SK-N-SH (cell line): ENCODE results near the gene TNIP2. TPM values are rescaled to one million over a fixed set of nuclear protein-coding genes. Genes with fewer than 3 reads are reported as not detected.
"Not testable (repeated sequence)": the region's sequence is repeated elsewhere in the genome, so short reads cannot be mapped to it uniquely, and the experiment has no call there.

Source experiments
- CTCF ChIA-PET: fragments of 300-600, 350-600 bp; formaldehyde crosslinking; extraction: SDS; loops from one replicate; lab custom pipeline; 2021; lab: Yijun Ruan, JAX
- POLR2A ChIA-PET: fragments of 350-600 bp; sonication (Branson Sonifier 250); formaldehyde crosslinking; extraction: SDS; loops from one replicate; lab custom pipeline; 2020; ENCODE audit warnings: antibody characterized with exemption, inconsistent platforms; lab: Yijun Ruan, JAX
- DNase-seq: peaks from one replicate; pipeline ENCODE4 v3.0.0; 2012
- H2AFZ ChIP-seq: fragments of 200-600 bp; sonication (generic); 2 replicates; pipeline ENCODE4 v1.8.1; 2016; ENCODE audit warnings: antibody characterized with exemption, mild to moderate bottlenecking, low read depth
- H3F3A ChIP-seq: fragments of 200-600 bp; sonication (generic); replicated peaks from 2 replicates; pipeline ENCODE3; 2016; ENCODE audit warnings: antibody characterized with exemption, mild to moderate bottlenecking; ENCODE audit not compliant: insufficient read depth
- H3K27ac ChIP-seq, 2 experiments: fragments of 200-500 bp in 1 of 2; fragments of 200-600 bp in 1 of 2; sonication (Bioruptor generic) in 1 of 2; sonication (generic), shearing (Covaris generic) in 1 of 2; 2 replicates each; pipeline versions ENCODE4 v1.5.1 to v1.6.1; 2014 to 2016; ENCODE audit warnings: low read depth in 2 of 2, inconsistent platforms in 1 of 2, low read length in 1 of 2, mild to moderate bottlenecking in 1 of 2, mixed read lengths in 1 of 2
- H3K27me3 ChIP-seq: fragments of 200-600 bp; sonication (generic), shearing (Covaris generic); 2 replicates; pipeline ENCODE4 v1.6.1; 2016; ENCODE audit warnings: mixed run types; ENCODE audit not compliant: insufficient read depth
- H3K36me3 ChIP-seq, 2 experiments: fragments of 200-500 bp in 1 of 2; fragments of 200-600 bp in 1 of 2; sonication (Bioruptor generic) in 1 of 2; sonication (generic) in 1 of 2; replicated peaks in 1 of 2; 2 replicates each; pipeline versions ENCODE3 to v1.5.1; 2014 to 2016; ENCODE audit warnings: low read length in 1 of 2, mild to moderate bottlenecking in 1 of 2; ENCODE audit not compliant: insufficient read depth in 2 of 2, control insufficient read depth in 1 of 2
- H3K4me1 ChIP-seq, 2 experiments: fragments of 200-500 bp in 1 of 2; fragments of 200-600 bp in 1 of 2; sonication (Bioruptor generic) in 1 of 2; sonication (generic), shearing (Covaris generic) in 1 of 2; 2 replicates each; pipeline versions ENCODE4 v1.5.1 to v1.6.1; 2014 to 2016; ENCODE audit warnings: low read depth in 1 of 2, low read length in 1 of 2, mixed run types in 1 of 2; ENCODE audit not compliant: insufficient read depth in 2 of 2, control insufficient read depth in 1 of 2
- H3K4me2 ChIP-seq: fragments of 200-600 bp; sonication (generic), shearing (Covaris generic); 2 replicates; pipeline ENCODE4 v1.6.1; 2017; ENCODE audit warnings: mixed run types
- H3K4me3 ChIP-seq, 2 experiments: fragments of 200-500 bp in 1 of 2; fragments of 200-600 bp in 1 of 2; sonication (Bioruptor generic) in 1 of 2; sonication (generic), shearing (Covaris generic) in 1 of 2; 2 replicates each; pipeline versions ENCODE4 v1.5.1 to v1.8.1; 2014 to 2016; ENCODE audit warnings: low read depth in 2 of 2, inconsistent platforms in 1 of 2, low read length in 1 of 2, mild to moderate bottlenecking in 1 of 2, mixed read lengths in 1 of 2, moderate library complexity in 1 of 2
- H3K79me2 ChIP-seq: fragments of 200-600 bp; sonication (generic); 2 replicates; pipeline ENCODE4 v1.8.1; 2017; ENCODE audit warnings: mild to moderate bottlenecking; ENCODE audit not compliant: insufficient read depth
- H3K9ac ChIP-seq: fragments of 200-600 bp; sonication (generic); 2 replicates; pipeline ENCODE4 v1.6.1; 2017; ENCODE audit warnings: mixed run types
- H3K9me2 ChIP-seq: fragments of 200-600 bp; sonication (generic); 2 replicates; pipeline ENCODE4 v1.6.1; 2017; ENCODE audit warnings: mixed run types
- H3K9me3 ChIP-seq: fragments of 200-600 bp; sonication (generic); 2 replicates; pipeline ENCODE4 v1.6.1; 2017; ENCODE audit warnings: mixed run types, mild to moderate bottlenecking, moderate library complexity
- H4K20me1 ChIP-seq: fragments of 200-600 bp; sonication (generic); 2 replicates; pipeline ENCODE4 v1.6.1; 2017; ENCODE audit warnings: mild to moderate bottlenecking, mixed run types; ENCODE audit not compliant: insufficient read depth
- CTCF ChIP-seq: fragments of 200-600 bp; sonication (generic); IDR thresholded peaks from 2 replicates; pipeline ENCODE4 v1.6.1; 2017; ENCODE audit warnings: antibody characterized with exemption, mild to moderate bottlenecking, moderate library complexity
- ELF1 ChIP-seq: IDR thresholded peaks from 2 replicates; pipeline ENCODE4 v1.4.0; 2012
- EP300 ChIP-seq, 2 experiments: IDR thresholded peaks; 2 replicates each; pipeline versions ENCODE4 v1.4.0 to v1.6.1; 2012; ENCODE audit warnings: borderline replicate concordance in 1 of 2, low read depth in 1 of 2, low read length in 1 of 2
- FOSL2 ChIP-seq: IDR thresholded peaks from 2 replicates; pipeline ENCODE4 v1.4.0; 2012; ENCODE audit warnings: low read depth, mild to moderate bottlenecking, moderate library complexity, borderline replicate concordance
- FOXJ3 ChIP-seq: sonication (generic); formaldehyde crosslinking; IDR thresholded peaks from 2 replicates; pipeline ENCODE4 v1.5.1; 2020; ENCODE audit warnings: mild to moderate bottlenecking, missing genetic modification reagents
- GATA2 ChIP-seq: sonication (generic); formaldehyde crosslinking; IDR thresholded peaks from 2 replicates; pipeline ENCODE4 v1.5.0; 2020; ENCODE audit warnings: mild to moderate bottlenecking, missing genetic modification reagents
- IRF3 ChIP-seq: fragments of 150-350 bp; IDR thresholded peaks from 2 replicates; pipeline ENCODE4 v1.6.1; 2016; ENCODE audit warnings: mild to moderate bottlenecking, low read depth, low read length
- JUND ChIP-seq: IDR thresholded peaks from 2 replicates; pipeline ENCODE4 v1.4.0; 2012
- MEF2A ChIP-seq: IDR thresholded peaks from 2 replicates; pipeline ENCODE4 v1.4.0; 2012; ENCODE audit warnings: low read depth, borderline replicate concordance
- MXI1 ChIP-seq: IDR thresholded peaks from 2 replicates; pipeline ENCODE4 v1.6.1; 2012; ENCODE audit warnings: mild to moderate bottlenecking, low read depth, low read length, improper control_type of control experiment
- PBX3 ChIP-seq: IDR thresholded peaks from 2 replicates; pipeline ENCODE4; 2012
- POLR2AphosphoS5 ChIP-seq: IDR thresholded peaks from 2 replicates; pipeline ENCODE4 v1.6.1; 2012; ENCODE audit warnings: low read depth, low read length
- RAD21 ChIP-seq: IDR thresholded peaks from 2 replicates; pipeline ENCODE4 v1.6.1; 2012; ENCODE audit warnings: mild to moderate bottlenecking, low read length
- REST ChIP-seq: IDR thresholded peaks from 2 replicates; pipeline ENCODE4 v1.6.1; 2012; ENCODE audit warnings: mild to moderate bottlenecking, low read depth, low read length, moderate library complexity
- RFX5 ChIP-seq: IDR thresholded peaks from 2 replicates; pipeline ENCODE4 v1.6.1; 2012; ENCODE audit warnings: mild to moderate bottlenecking, improper control_type of control experiment, low read length
- SMC3 ChIP-seq: IDR thresholded peaks from 2 replicates; pipeline ENCODE4 v1.6.1; 2012; ENCODE audit warnings: low read depth, low read length, improper control_type of control experiment
- TAF1 ChIP-seq: IDR thresholded peaks from 2 replicates; pipeline ENCODE4 v1.6.1; 2012; ENCODE audit warnings: low read depth, mild to moderate bottlenecking, low read length, moderate library complexity, borderline replicate concordance
- YY1 ChIP-seq: IDR thresholded peaks from 2 replicates; pipeline ENCODE4 v1.4.0; 2012; ENCODE audit warnings: low read depth, mild to moderate bottlenecking
- WGBS: methylation state at CpG from one replicate; pipeline ENCODE4 v1.1.6; 2017; ENCODE audit warnings: low lambda C conversion rate; 5-methylcytosine and 5-hydroxymethylcytosine counted together
- polyA plus RNA-seq, 3 experiments: library from polyadenylated mRNA; depleted of rRNA; stranded (reverse); fragments of >200 nt; gene quantifications; 2 replicates each; pipeline ENCODE4 v1.2.3, GENCODE V29; 2012

Gene TNIP2
- polyA plus RNA-seq, 1 of the 3 experiments (the other 2 are of a cell fraction): 78.9 TPM

- TF ChIP-seq CTCF (no peak), IRF3 (no peak), RAD21 (no peak), TAF1 (no peak), POLR2AphosphoS5 (no peak), FOXJ3 (no peak)
Observed at GRCh38 chr4:2728221-2728620, 27.9 kb downstream of the TNIP2 start (continued).

- H3K4me2 ChIP-seq, POLR2A ChIA-PET, H3K4me3 ChIP-seq, H3K9me2 ChIP-seq, H2AFZ ChIP-seq, H3F3A ChIP-seq, H3K27ac ChIP-seq, H3K79me2 ChIP-seq, H4K20me1 ChIP-seq, CTCF ChIA-PET, DNase-seq, H3K9me3 ChIP-seq, H3K4me1 ChIP-seq, H3K9ac ChIP-seq, H3K27me3 ChIP-seq: not testable (repeated sequence)
- WGBS: 98% methylated on average over 17 of the region's 17 CpGs
- peaks cover 4 to 15% of the 10 kb centered on the region in 2 experiments for H3K36me3 ChIP-seq
Observed at GRCh38 chr4:2726881-2727280, 29.3 kb downstream of the TNIP2 start.

GRCh38 chr4:2725380-2725779, 30.8 kb downstream of the TNIP2 start:
- peaks cover 8% of the 10 kb centered on the region for H3F3A ChIP-seq
- no peak overlapping the region for H3K9ac ChIP-seq
- H3K4me1 ChIP-seq: no peaks in the 10 kb centered on the region
- H3K27me3 ChIP-seq: no peaks in the 10 kb centered on the region
- 95% methylated on average over 3 of the region's 4 CpGs for WGBS
- H3K36me3 ChIP-seq: peaks cover 11 to 18% of the 10 kb centered on the region in 2 experiments
- ChIA-PET CTCF (interaction anchor here (0.9 to 1.9 kb wide), 2 partner anchors 9 to 11 kb away, joined by 4 to 7 read pairs; no protein-coding TSS in a partner anchor), POLR2A (no interaction called here)
- no peak overlapping the region for H3K4me2 ChIP-seq
- no peaks in the 10 kb centered on the region for H3K79me2 ChIP-seq
- no peak overlapping the region for H2AFZ ChIP-seq
- no peak overlapping the region for H3K4me3 ChIP-seq
- no peaks in the 10 kb centered on the region for H4K20me1 ChIP-seq
- H3K9me2 ChIP-seq: no peaks in the 10 kb centered on the region
- no peaks in the 10 kb centered on the region for H3K9me3 ChIP-seq
- no peak overlapping the region for H3K27ac ChIP-seq
- no peak for DNase-seq
- TF ChIP-seq REST: no peak
- no peak for TF ChIP-seq YY1
- TF ChIP-seq JUND: no peak
- TF ChIP-seq MXI1: no peak
- TF ChIP-seq GATA2 (CRISPR knock-in tag): no peak
- TF ChIP-seq CTCF: no peak
- TF ChIP-seq FOSL2: no peak
- no peak for TF ChIP-seq SMC3
- TF ChIP-seq EP300 (IDR thresholded peaks at IDR 0.05; ENCODE audit: borderline replicate concordance in 1 of 2, low read depth in 1 of 2, low read length in 1 of 2): no peak
- TF ChIP-seq MEF2A: no peak
- no peak for TF ChIP-seq RFX5
- TF ChIP-seq PBX3: no peak
- TF ChIP-seq ELF1: no peak
